HepG2 (cell line): ENCODE results near the gene ANKRD31. TPM values are rescaled to one million over a fixed set of nuclear protein-coding genes. Genes with fewer than 3 reads are reported as not detected.

ENCODE experiments used
- ATAC-seq: fragments of 200-7000 bp; cut with Tn5 transposase; 3 replicates; pipeline ENCODE4 v1.9.1; 2020; ENCODE audit warnings: mild to moderate bottlenecking, moderate library complexity
- BruUV-seq: library from RNA; stranded (reverse); fragments of 400-500 nt; replicated peaks from 2 replicates; lab custom pipeline; 2021; lab: Mats Ljungman, UMichigan
- CTCF ChIA-PET: fragments of 300-600 bp; formaldehyde crosslinking; extraction: SDS; loops from one replicate; lab custom pipeline; 2021; ENCODE audit warnings: low total read pairs, inconsistent platforms, low intra/inter-chr PET ratio; lab: Yijun Ruan, JAX
- POLR2A ChIA-PET: fragments of 350-600 bp; sonication (Branson Sonifier 250); formaldehyde crosslinking; loops from one replicate; lab custom pipeline; 2020; ENCODE audit warnings: antibody characterized with exemption, inconsistent platforms; lab: Yijun Ruan, JAX
- DNase-seq: peaks from one replicate; pipeline ENCODE4 v3.0.0-alpha.2; 2015; ENCODE audit warnings: low spot score
- FAIRE-seq: peaks from 3 replicates; lab custom pipeline; 2011; peaks lifted over from hg19 to GRCh38; lab: Jason Lieb, UNC
- H2AFZ ChIP-seq: one replicate; pipeline ENCODE4 v1.6.1; 2011; ENCODE audit warnings: low read length, inconsistent platforms
- H3K27ac ChIP-seq: fragments of 300-600 bp; 3 replicates; pipeline ENCODE4 v1.8.0; 2011; ENCODE audit warnings: mixed run types, mild to moderate bottlenecking, mixed read lengths, low read length, inconsistent platforms; ENCODE audit not compliant: insufficient read depth; ENCODE audit errors: extremely low read length
- H3K27me3 ChIP-seq, 2 experiments: fragments of 200-600 bp in 1 of 2; 2 replicates in 1 of 2; 3 replicates in 1 of 2; pipeline versions ENCODE4 v1.6.0 to v1.8.0; 2011; ENCODE audit warnings: low read length in 2 of 2, mild to moderate bottlenecking in 2 of 2, moderate library complexity in 2 of 2, inconsistent platforms in 1 of 2; ENCODE audit not compliant: insufficient read depth in 2 of 2, control insufficient read depth in 1 of 2
- H3K36me3 ChIP-seq, 2 experiments: fragments of 200-600 bp in 1 of 2; replicated peaks in 1 of 2; 2 replicates in 1 of 2; 3 replicates in 1 of 2; pipeline versions ENCODE4 v1.5.1 to v1.8.0; 2011; ENCODE audit warnings: low read length in 2 of 2, inconsistent platforms in 1 of 2; ENCODE audit not compliant: insufficient read depth in 2 of 2, control insufficient read depth in 1 of 2
- H3K4me1 ChIP-seq: 2 replicates; pipeline ENCODE4 v1.5.1; 2012; ENCODE audit warnings: low read length, inconsistent platforms; ENCODE audit not compliant: insufficient read depth
- H3K4me2 ChIP-seq: 2 replicates; pipeline ENCODE4 v1.6.0; 2011; ENCODE audit warnings: low read depth, low read length, inconsistent platforms
- H3K4me3 ChIP-seq, 3 experiments: fragments of 200-600 bp in 1 of 3; sonication (generic), shearing (Covaris generic) in 1 of 3; replicated peaks in 1 of 3; 2 replicates each; pipeline ENCODE4 v1.5.1; 2011 to 2016; ENCODE audit warnings: low read length in 3 of 3, inconsistent platforms in 2 of 3, low read depth in 2 of 3, mild to moderate bottlenecking in 2 of 3, control low read depth in 1 of 3, mixed read lengths in 1 of 3; ENCODE audit not compliant: insufficient read depth in 1 of 3
- H3K79me2 ChIP-seq: one replicate; pipeline ENCODE4 v1.6.1; 2011; ENCODE audit warnings: low read length, inconsistent platforms; ENCODE audit not compliant: insufficient read depth
- H3K9ac ChIP-seq: 2 replicates; pipeline ENCODE4 v1.6.0; 2011; ENCODE audit warnings: mild to moderate bottlenecking, low read depth, low read length, inconsistent platforms; ENCODE audit not compliant: insufficient read depth
- H3K9me3 ChIP-seq: 2 replicates; pipeline ENCODE4 v1.5.1; 2012; ENCODE audit warnings: mild to moderate bottlenecking, low read length
- H4K20me1 ChIP-seq: 2 replicates; pipeline ENCODE4 v1.6.0; 2011; ENCODE audit warnings: inconsistent platforms, mild to moderate bottlenecking, low read length, moderate library complexity; ENCODE audit not compliant: insufficient read depth
- ARID4A ChIP-seq: sonication (generic); formaldehyde crosslinking; IDR thresholded peaks from 2 replicates; pipeline ENCODE4 v1.5.0; 2020; ENCODE audit warnings: mild to moderate bottlenecking, missing genetic modification reagents, borderline replicate concordance
- GMEB2 ChIP-seq: IDR thresholded peaks from 2 replicates; pipeline ENCODE4 v1.6.1; 2016; ENCODE audit warnings: missing biosample characterization, missing genetic modification reagents, low read depth
- MTERF4 ChIP-seq: sonication (generic); formaldehyde crosslinking; IDR thresholded peaks from 2 replicates; pipeline ENCODE4 v1.8.0; 2023; ENCODE audit warnings: mild to moderate bottlenecking, missing genetic modification reagents
- WGBS: methylation state at CpG from one replicate; pipeline ENCODE4 v1.1.6; 2017; ENCODE audit warnings: low lambda C conversion rate; 5-methylcytosine and 5-hydroxymethylcytosine counted together
- in situ Hi-C: cut with HindIII; loops from 2 replicates; pipeline ENCODE4 v1.10.0; 2017; ENCODE audit warnings: low pct_unique_long_range_greater_than_20kb; ENCODE audit not compliant: extremely low pct_ligation_motif_present
- intact Hi-C: fragments of 100-400 bp; cut with micrococcal nuclease; formaldehyde crosslinking; loops from one replicate; pipeline ENCODE4 v1.10.0; 2022; ENCODE audit not compliant: unreplicated experiment
- polyA plus RNA-seq, 8 experiments: library from polyadenylated mRNA; depleted of rRNA in 3 of 8; stranded (reverse) in 7 of 8; unstranded in 1 of 8; fragments of >200 nt; fragmentation: Illumina TruSeq in 4 of 8; extraction: Trizol in 4 of 8; gene quantifications; 2 replicates each; pipeline versions ENCODE4 v1.2.1 to v1.2.3, GENCODE V29; 2011 to 2016; ENCODE audit warnings: low read depth in 4 of 8, missing spikeins in 1 of 8, mixed read lengths in 1 of 8; ENCODE audit not compliant: insufficient read depth in 1 of 8
- total RNA-seq, 5 experiments: library from RNA; depleted of rRNA; stranded (reverse); fragments of >200 nt; fragmentation: Illumina TruSeq; extraction: Trizol; gene quantifications; 2 replicates each; pipeline ENCODE4 v1.2.3, GENCODE V29; 2016; ENCODE audit warnings: low read depth in 1 of 5

The ANKRD31 gene
- total and polyA plus RNA-seq, 2 of the 13 experiments (the other 11 are each of a cell fraction or from before 2014, with no cell fraction given): 0.01 to 0.09 TPM

- H3K4me2 ChIP-seq: peak overlapping the region; percentile 94
- in situ Hi-C loops: loop anchor here (10.0 kb wide), 1 partner anchor 89 kb away; no protein-coding TSS in a partner anchor
- no peak overlapping the region for H3K27ac ChIP-seq
- no peaks in the 10 kb centered on the region for H3K9me3 ChIP-seq
- no peaks in the 10 kb centered on the region for H3K36me3 ChIP-seq
- H3K79me2 ChIP-seq: no peaks in the 10 kb centered on the region
- intact Hi-C loops: loop anchor here (1.0 to 10.0 kb wide), 4 partner anchors 30 to 289 kb away; partner anchors contain the start of gene GCNT4
- peaks cover 12% of the 10 kb centered on the region for H3K4me1 ChIP-seq
- no TSS peak for BruUV-seq
- DNase-seq (no peak), FAIRE-seq (peak; percentile 8)
- CTCF ChIA-PET: interaction anchor here (1.9 kb wide), 1 partner anchor 30 kb away, joined by 7 read pairs; no protein-coding TSS in a partner anchor
- no peak overlapping the region for H2AFZ ChIP-seq
- H3K27me3 ChIP-seq: no peaks in the 10 kb centered on the region
- 0 out of 2 replicates have a peak, but pooled peaks have one; percentile 35 for TF ChIP-seq MTERF4 (CRISPR knock-in tag)
- no peak for TF ChIP-seq GMEB2
- TF ChIP-seq ARID4A (CRISPR knock-in tag): 0 out of 2 replicates have a peak, but pooled peaks have one; percentile 1
- TF ChIP-seq, all 625 proteins: peak for 2
- POLR2A ChIA-PET: interaction anchor here (0.9 to 2.2 kb wide), 6 partner anchors 12 to 319 kb away, joined by 4 to 22 read pairs (median 6); partner anchors contain the start of gene HMGCR
- 70% methylated on average over 4 of the region's 4 CpGs for WGBS
- peak overlapping the region; percentile 77 for H3K9ac ChIP-seq
- H3K4me3 ChIP-seq: peak overlapping the region in 2 of 3 experiments; percentile 72 to 93; a peak in 2 of 6 replicates
- ATAC-seq: peak; percentile 41
- H4K20me1 ChIP-seq: no peaks in the 10 kb centered on the region
Measured at GRCh38 chr5:75235711-75236110, 967 bp downstream of the ANKRD31 start.
